HCT116 (cell line): ENCODE data around the gene CYBA. TPM values are rescaled to one million over a fixed set of nuclear protein-coding genes. Genes with fewer than 3 reads are reported as not detected.

ENCODE experiments used
- ATAC-seq: fragments of 200-7000 bp; cut with Tn5 transposase; 2 replicates; pipeline ENCODE4 v1.9.1; 2020; ENCODE audit warnings: mild to moderate bottlenecking, moderate library complexity
- BruUV-seq: library from RNA; stranded (reverse); fragments of 400-500 nt; replicated peaks from 2 replicates; lab custom pipeline; 2021; lab: Mats Ljungman, UMichigan
- CTCF ChIA-PET: fragments of 300-600 bp; sonication (Branson Sonifier 250); formaldehyde crosslinking; loops from one replicate; lab custom pipeline; 2021; ENCODE audit warnings: antibody characterized with exemption; lab: Charles Lee
- POLR2A ChIA-PET: fragments of 300-600, 350-600 bp; sonication (Branson Sonifier 250); formaldehyde crosslinking; loops from one replicate; lab custom pipeline; 2021; ENCODE audit warnings: antibody characterized with exemption; lab: Charles Lee
- RAD21 ChIA-PET, 2 experiments: fragments of 300-600 bp; sonication (Branson Sonifier 250); formaldehyde crosslinking; loops; one replicate each; lab custom pipeline; 2023; ENCODE audit warnings: low total read pairs in 2 of 2; ENCODE audit not compliant: uncharacterized antibody in 2 of 2, unreplicated experiment in 2 of 2, low non-redundant PET in 1 of 2; lab: Charles Lee
- DNase-seq: peaks from one replicate; pipeline ENCODE4 v3.0.0-alpha.2; 2010; ENCODE audit warnings: low read depth, low spot score
- H2AFZ ChIP-seq: fragments of 200-600 bp; shearing (Covaris generic), sonication (generic); 2 replicates; pipeline ENCODE4 v1.6.1; 2017; ENCODE audit warnings: low read depth, mixed run types, mixed read lengths, antibody characterized with exemption, low read length; ENCODE audit not compliant: poor library complexity, severe bottlenecking
- H3K27ac ChIP-seq: 2 replicates; pipeline ENCODE4 v1.5.1; 2012; ENCODE audit warnings: low read depth, low read length
- H3K27me3 ChIP-seq: fragments of 200-600 bp; sonication (generic); 2 replicates; pipeline ENCODE4 v1.6.1; 2016; ENCODE audit warnings: mixed run types, low read length, mixed read lengths; ENCODE audit not compliant: insufficient read depth
- H3K36me3 ChIP-seq, 2 experiments: fragments of 200-500 bp in 1 of 2; fragments of 200-600 bp in 1 of 2; sonication (Bioruptor generic) in 1 of 2; sonication (generic) in 1 of 2; 2 replicates each; pipeline versions ENCODE4 v1.5.1 to v1.6.1; 2014 to 2016; ENCODE audit warnings: low read length in 2 of 2, inconsistent platforms in 1 of 2, mixed read lengths in 1 of 2, mixed run types in 1 of 2; ENCODE audit not compliant: insufficient read depth in 2 of 2, control insufficient read depth in 1 of 2
- H3K4me1 ChIP-seq, 2 experiments: fragments of 200-600 bp in 1 of 2; sonication (generic) in 1 of 2; 2 replicates each; pipeline versions ENCODE4 v1.5.1 to v1.6.1; 2012 to 2017; ENCODE audit warnings: low read length in 2 of 2, inconsistent platforms in 1 of 2, mild to moderate bottlenecking in 1 of 2, mixed read lengths in 1 of 2, mixed run types in 1 of 2, moderate library complexity in 1 of 2; ENCODE audit not compliant: insufficient read depth in 2 of 2, control insufficient read depth in 1 of 2
- H3K4me2 ChIP-seq: fragments of 200-600 bp; sonication (generic); 2 replicates; pipeline ENCODE4 v1.6.1; 2017; ENCODE audit warnings: mixed run types, low read length, mixed read lengths
- H3K4me3 ChIP-seq, 2 experiments: fragments of 200-600 bp in 1 of 2; sonication (generic) in 1 of 2; replicated peaks in 1 of 2; 2 replicates each; pipeline ENCODE4 v1.5.1; 2011 to 2016; ENCODE audit warnings: low read length in 2 of 2, control low read depth in 1 of 2, low read depth in 1 of 2, mild to moderate bottlenecking in 1 of 2, mixed read lengths in 1 of 2, mixed run types in 1 of 2
- H3K79me2 ChIP-seq: fragments of 200-600 bp; sonication (generic); 2 replicates; pipeline ENCODE4 v1.6.1; 2017; ENCODE audit warnings: mild to moderate bottlenecking, mixed run types, low read length, moderate library complexity, mixed read lengths; ENCODE audit not compliant: insufficient read depth
- H3K9ac ChIP-seq: fragments of 200-600 bp; sonication (generic); 2 replicates; pipeline ENCODE4 v1.6.1; 2016; ENCODE audit warnings: low read length, mixed read lengths
- H3K9me2 ChIP-seq: fragments of 200-600 bp; sonication (generic), shearing (Covaris generic); 2 replicates; pipeline ENCODE4 v1.6.1; 2017; ENCODE audit warnings: mixed run types, mild to moderate bottlenecking, moderate library complexity; ENCODE audit not compliant: insufficient read depth
- H3K9me3 ChIP-seq, 2 experiments: fragments of 200-500 bp in 1 of 2; fragments of 200-600 bp in 1 of 2; sonication (Bioruptor generic) in 1 of 2; sonication (generic) in 1 of 2; 2 replicates each; pipeline ENCODE4 v1.6.1; 2014 to 2017; ENCODE audit warnings: low read length in 2 of 2, mixed read lengths in 2 of 2, inconsistent platforms in 1 of 2, low read depth in 1 of 2, mild to moderate bottlenecking in 1 of 2, mixed run types in 1 of 2, moderate library complexity in 1 of 2; ENCODE audit not compliant: control insufficient read depth in 1 of 2, insufficient read depth in 1 of 2
- H4K20me1 ChIP-seq: fragments of 200-600 bp; sonication (generic), shearing (Covaris generic); 2 replicates; pipeline ENCODE4 v1.6.1; 2017; ENCODE audit warnings: mixed run types, mild to moderate bottlenecking, moderate library complexity; ENCODE audit not compliant: insufficient read depth
- ATF3 ChIP-seq: IDR thresholded peaks from 2 replicates; pipeline ENCODE4 v1.6.1; 2012
- CBX3 ChIP-seq: IDR thresholded peaks from 2 replicates; pipeline ENCODE4 v1.6.1; 2012; ENCODE audit warnings: low read depth
- CEBPB ChIP-seq: IDR thresholded peaks from 2 replicates; pipeline ENCODE4 v1.6.1; 2012; ENCODE audit warnings: low read depth
- CTCF ChIP-seq, 3 experiments: fragments of 200-600 bp in 1 of 3; sonication (generic) in 1 of 3; IDR thresholded peaks in 2 of 3; conservative IDR thresholded peaks in 1 of 3; 2 replicates each; pipeline ENCODE4 v1.5.1; 2012 to 2017; ENCODE audit warnings: low read depth in 2 of 3, low read length in 2 of 3, antibody characterized with exemption in 1 of 3, borderline replicate concordance in 1 of 3, control low read depth in 1 of 3, mild to moderate bottlenecking in 1 of 3, mixed read lengths in 1 of 3, mixed run types in 1 of 3, moderate library complexity in 1 of 3; ENCODE audit not compliant: insufficient read depth in 1 of 3
- EZH2phosphoT487 ChIP-seq: fragments of 200-600 bp; IDR thresholded peaks from 2 replicates; pipeline ENCODE4 v1.6.1; 2018; ENCODE audit warnings: antibody characterized with exemption, borderline replicate concordance
- FOSL1 ChIP-seq: IDR thresholded peaks from 2 replicates; pipeline ENCODE4 v1.6.1; 2012; ENCODE audit warnings: low read depth
- MAX ChIP-seq: IDR thresholded peaks from 2 replicates; pipeline ENCODE4 v1.6.1; 2012
- POLR2AphosphoS5 ChIP-seq: IDR thresholded peaks from 2 replicates; pipeline ENCODE4 v1.6.1; 2011; ENCODE audit warnings: mild to moderate bottlenecking, low read depth, low read length, moderate library complexity
- RAD21 ChIP-seq: IDR thresholded peaks from 2 replicates; pipeline ENCODE4 v1.6.1; 2012; ENCODE audit warnings: low read depth, mild to moderate bottlenecking
- REST ChIP-seq: IDR thresholded peaks from 2 replicates; pipeline ENCODE4 v1.6.1; 2012; ENCODE audit warnings: low read depth
- SIN3A ChIP-seq: IDR thresholded peaks from 2 replicates; pipeline ENCODE4 v1.6.1; 2012; ENCODE audit warnings: low read depth
- SP1 ChIP-seq: IDR thresholded peaks from 2 replicates; pipeline ENCODE4 v1.6.1; 2012; ENCODE audit warnings: low read depth
- TCF7L2 ChIP-seq: IDR thresholded peaks from 2 replicates; pipeline ENCODE4 v1.7.0; 2011; ENCODE audit warnings: borderline replicate concordance, inconsistent platforms; ENCODE audit not compliant: insufficient read depth, insufficient read length; ENCODE audit errors: extremely low read depth
- ZBTB33 ChIP-seq: IDR thresholded peaks from 2 replicates; pipeline ENCODE4 v1.6.1; 2011; ENCODE audit warnings: mild to moderate bottlenecking, low read length, moderate library complexity; ENCODE audit not compliant: insufficient replicate concordance; ENCODE audit errors: extremely low read depth
- ZFX ChIP-seq: fragments of 450-650 bp; IDR thresholded peaks from 2 replicates; pipeline ENCODE4 v1.6.1; 2017
- ZNF274 ChIP-seq: fragments of 200-500 bp; sonication (Bioruptor generic); IDR thresholded peaks from 2 replicates; pipeline ENCODE4 v1.6.1; 2014; ENCODE audit warnings: mild to moderate bottlenecking, low read depth, low read length, inconsistent platforms
- intact Hi-C: fragments of 100-400 bp; cut with micrococcal nuclease; formaldehyde crosslinking; loops from 2 replicates; pipeline ENCODE4 v1.10.0; 2022
- total RNA-seq: library from RNA; stranded (reverse); gene quantifications from one replicate; pipeline ENCODE4 v1.2.1, GENCODE V29; 2021; ENCODE audit not compliant: unreplicated experiment

CYBA gene
- total RNA-seq, 1 experiment from 2014 or later = 321 TPM

GRCh38 chr16:88698646-88699045, 47.8 kb upstream of the CYBA start:
- H3K27me3 ChIP-seq = no peaks in the 10 kb centered on the region
- H4K20me1 ChIP-seq = no peaks in the 10 kb centered on the region
- H3K9me2 ChIP-seq = no peaks in the 10 kb centered on the region
- CTCF ChIA-PET = interaction anchor here (0.9 kb wide), 1 partner anchor 39 kb away, joined by 3 read pairs; no protein-coding TSS in a partner anchor
- no peak overlapping the region for H2AFZ ChIP-seq
- RAD21 ChIA-PET = no interaction called here
- H3K9ac ChIP-seq = no peak overlapping the region
- H3K9me3 ChIP-seq = no peaks in the 10 kb centered on the region
- BruUV-seq = no TSS peak
- H3K4me2 ChIP-seq = no peak overlapping the region
- no peaks in the 10 kb centered on the region; the same call in 1 of the 2 replicates for H3K79me2 ChIP-seq
- POLR2A ChIA-PET = no interaction called here
- H3K36me3 ChIP-seq = peaks cover 2 to 3% of the 10 kb centered on the region in 2 experiments; a peak in 1 of 4 replicates
- intact Hi-C loops = no loop called here
- ATAC-seq (no peak), DNase-seq (no peak)
- TF ChIP-seq SP1 = no peak
- no peak for TF ChIP-seq MAX
- TF ChIP-seq REST = no peak
- TF ChIP-seq ZFX = no peak
- no peak for TF ChIP-seq ZBTB33
- TF ChIP-seq FOSL1 = no peak
- TF ChIP-seq ATF3 = no peak
- TF ChIP-seq CTCF (IDR thresholded peaks at IDR 0.05 in 2 of 3, conservative IDR thresholded peaks at IDR 0.05 in 1 of 3; ENCODE audit: borderline replicate concordance in 1 of 3, insufficient read depth in 1 of 3, low read depth in 2 of 3, low read length in 2 of 3) = no peak
- TF ChIP-seq POLR2AphosphoS5 = no peak
- no peak for TF ChIP-seq TCF7L2
- TF ChIP-seq CBX3 = no peak
- no peak for TF ChIP-seq ZNF274
- no peak for TF ChIP-seq RAD21
- TF ChIP-seq SIN3A = no peak
- no peak for TF ChIP-seq EZH2phosphoT487
- no peak for TF ChIP-seq CEBPB
- H3K27ac ChIP-seq = no peak overlapping the region
- no peaks in the 10 kb centered on the region for H3K4me1 ChIP-seq
- H3K4me3 ChIP-seq = no peak overlapping the region
